ENCODE data around the gene MPDU1. TPM values are rescaled to one million over a fixed set of nuclear protein-coding genes. Genes with fewer than 3 reads are reported as not detected.

Gene MPDU1
- total RNA-seq, 1 experiment from 2014 or later: 149 TPM

DNA sequence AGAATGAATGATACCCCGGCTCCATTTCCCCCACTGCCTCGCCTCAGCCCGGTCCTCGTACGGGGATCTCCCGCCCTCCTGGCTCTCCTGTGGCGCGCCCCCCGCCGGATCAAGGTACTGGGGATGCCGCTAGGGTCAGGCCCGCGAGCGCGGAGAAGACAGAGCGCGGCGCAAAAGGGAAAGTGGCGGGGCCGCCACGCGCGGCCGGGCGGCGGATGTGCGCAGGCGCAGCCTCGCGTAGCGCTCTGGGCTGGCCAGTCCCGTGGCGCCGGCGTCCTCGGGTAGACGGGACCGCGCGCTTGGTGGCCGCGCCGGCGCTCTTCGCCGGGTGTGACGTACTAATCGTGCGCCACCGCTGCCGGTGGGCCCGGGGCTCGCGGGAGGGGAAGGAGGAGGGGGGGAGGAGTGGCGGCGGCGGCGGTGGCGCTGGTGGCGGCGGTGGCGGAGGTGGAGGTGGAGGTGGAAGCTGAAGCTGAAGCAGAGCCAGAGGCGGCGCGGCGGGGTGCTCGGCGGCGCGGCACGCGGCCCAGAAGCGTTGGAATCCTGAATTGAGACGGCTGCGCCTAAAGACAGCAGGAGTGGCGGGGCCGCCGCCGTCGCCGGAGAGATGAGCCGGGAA is 22.0 kb upstream of the MPDU1 start, which contains the start of gene SENP3:
Gene SENP3 (plus strand): TSS at position 331 of the 619 bp plus-strand sequence. CDS start 1,158 bp downstream, outside the sequence.
- Histone ChIP-seq H3K4me1 (ENCODE audit: insufficient read depth, low read length, poor library complexity, severe bottlenecking) (peaks cover 33% of the 10 kb centered on the region), H3K27me3 (replicated peaks; ENCODE audit: insufficient read depth, low read depth, low read length, poor library complexity) (no peaks in the 10 kb centered on the region), H3K4me3 (ENCODE audit: low read depth, low read length, poor library complexity, severe bottlenecking) (peak within 1 kb of the TSS; percentile 90), H3K27ac (ENCODE audit: low read depth, low read length, poor library complexity, severe bottlenecking) (peak within 1 kb of the TSS; percentile 92), H3K36me3 (ENCODE audit: insufficient read depth, low read length, poor library complexity, severe bottlenecking) (peaks cover 35% of the 10 kb centered on the region), H3K9me3 (ENCODE audit: low read depth, low read length, poor library complexity, severe bottlenecking) (no peaks in the 10 kb centered on the region)
- ChIA-PET CTCF (interaction anchor here (0.6 to 1.8 kb wide), 4 partner anchors 48 to 538 kb away, joined by 3 to 32 read pairs (median 6); partner anchors contain the start of genes TP53 and WRAP53), POLR2A (ENCODE audit: low non-redundant PET) (no interaction called here)
- BruUV-seq (replicated peaks): no TSS peak
- peak; percentile 96 for DNase-seq (ENCODE audit: low spot score)
- intact Hi-C loops (cut with micrococcal nuclease; ENCODE audit: unreplicated experiment): loop anchor here (1.0 to 2.0 kb wide), 3 partner anchors 47 to 205 kb away; no protein-coding TSS in a partner anchor
- no peak for TF ChIP-seq EZH2 (IDR thresholded peaks at IDR 0.05; ENCODE audit: borderline replicate concordance, low read depth, low read length, poor library complexity, severe bottlenecking)
- TF ChIP-seq, protein P1, sequence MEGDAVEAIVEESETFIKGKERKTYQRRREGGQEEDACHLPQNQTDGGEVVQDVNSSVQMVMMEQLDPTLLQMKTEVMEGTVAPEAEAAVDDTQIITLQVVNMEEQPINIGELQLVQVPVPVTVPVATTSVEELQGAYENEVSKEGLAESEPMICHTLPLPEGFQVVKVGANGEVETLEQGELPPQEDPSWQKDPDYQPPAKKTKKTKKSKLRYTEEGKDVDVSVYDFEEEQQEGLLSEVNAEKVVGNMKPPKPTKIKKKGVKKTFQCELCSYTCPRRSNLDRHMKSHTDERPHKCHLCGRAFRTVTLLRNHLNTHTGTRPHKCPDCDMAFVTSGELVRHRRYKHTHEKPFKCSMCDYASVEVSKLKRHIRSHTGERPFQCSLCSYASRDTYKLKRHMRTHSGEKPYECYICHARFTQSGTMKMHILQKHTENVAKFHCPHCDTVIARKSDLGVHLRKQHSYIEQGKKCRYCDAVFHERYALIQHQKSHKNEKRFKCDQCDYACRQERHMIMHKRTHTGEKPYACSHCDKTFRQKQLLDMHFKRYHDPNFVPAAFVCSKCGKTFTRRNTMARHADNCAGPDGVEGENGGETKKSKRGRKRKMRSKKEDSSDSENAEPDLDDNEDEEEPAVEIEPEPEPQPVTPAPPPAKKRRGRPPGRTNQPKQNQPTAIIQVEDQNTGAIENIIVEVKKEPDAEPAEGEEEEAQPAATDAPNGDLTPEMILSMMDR (conservative IDR thresholded peaks at IDR 0.05; ENCODE audit: low read depth, low read length): no peak

DNA sequence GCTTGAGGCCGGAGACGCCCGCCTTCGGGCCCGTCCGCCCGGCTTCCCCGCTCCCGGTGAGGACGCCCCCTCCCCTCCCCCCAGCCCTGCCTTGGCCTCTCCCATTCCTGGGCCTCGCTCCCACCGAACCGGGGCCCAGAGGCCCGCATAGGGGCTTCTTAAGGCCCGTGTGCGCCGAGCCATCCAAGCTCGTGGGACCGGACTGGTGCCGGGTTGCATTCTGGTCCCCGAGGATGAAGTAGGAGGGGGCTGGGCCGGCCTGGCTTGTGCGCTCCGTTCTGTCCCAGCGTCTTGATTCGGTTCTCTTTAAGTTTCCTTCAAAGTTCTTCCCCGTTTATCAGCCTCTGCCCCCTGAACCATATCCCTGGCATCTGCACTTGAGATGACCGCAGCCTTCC is 21.4 kb upstream of the MPDU1 start:
- Histone ChIP-seq H3K27ac (ENCODE audit: low read depth, low read length, poor library complexity, severe bottlenecking) (peak overlapping the region; percentile 92), H3K9me3 (ENCODE audit: low read depth, low read length, poor library complexity, severe bottlenecking) (no peaks in the 10 kb centered on the region), H3K36me3 (ENCODE audit: insufficient read depth, low read length, poor library complexity, severe bottlenecking) (peaks cover 38% of the 10 kb centered on the region), H3K4me3 (ENCODE audit: low read depth, low read length, poor library complexity, severe bottlenecking) (peak overlapping the region; percentile 90), H3K4me1 (ENCODE audit: insufficient read depth, low read length, poor library complexity, severe bottlenecking) (peaks cover 33% of the 10 kb centered on the region), H3K27me3 (replicated peaks; ENCODE audit: insufficient read depth, low read depth, low read length, poor library complexity) (no peaks in the 10 kb centered on the region)
- DNase-seq (ENCODE audit: low spot score): no peak
- ChIA-PET POLR2A (ENCODE audit: low non-redundant PET) (no interaction called here), CTCF (no interaction called here)
- TF ChIP-seq, protein P1 (conservative IDR thresholded peaks at IDR 0.05; ENCODE audit: low read depth, low read length): no peak
- no peak for TF ChIP-seq EZH2 (IDR thresholded peaks at IDR 0.05; ENCODE audit: borderline replicate concordance, low read depth, low read length, poor library complexity, severe bottlenecking)
- intact Hi-C loops (cut with micrococcal nuclease; ENCODE audit: unreplicated experiment): no loop called here
- TSS peak; percentile 43 for BruUV-seq (replicated peaks)

DNA sequence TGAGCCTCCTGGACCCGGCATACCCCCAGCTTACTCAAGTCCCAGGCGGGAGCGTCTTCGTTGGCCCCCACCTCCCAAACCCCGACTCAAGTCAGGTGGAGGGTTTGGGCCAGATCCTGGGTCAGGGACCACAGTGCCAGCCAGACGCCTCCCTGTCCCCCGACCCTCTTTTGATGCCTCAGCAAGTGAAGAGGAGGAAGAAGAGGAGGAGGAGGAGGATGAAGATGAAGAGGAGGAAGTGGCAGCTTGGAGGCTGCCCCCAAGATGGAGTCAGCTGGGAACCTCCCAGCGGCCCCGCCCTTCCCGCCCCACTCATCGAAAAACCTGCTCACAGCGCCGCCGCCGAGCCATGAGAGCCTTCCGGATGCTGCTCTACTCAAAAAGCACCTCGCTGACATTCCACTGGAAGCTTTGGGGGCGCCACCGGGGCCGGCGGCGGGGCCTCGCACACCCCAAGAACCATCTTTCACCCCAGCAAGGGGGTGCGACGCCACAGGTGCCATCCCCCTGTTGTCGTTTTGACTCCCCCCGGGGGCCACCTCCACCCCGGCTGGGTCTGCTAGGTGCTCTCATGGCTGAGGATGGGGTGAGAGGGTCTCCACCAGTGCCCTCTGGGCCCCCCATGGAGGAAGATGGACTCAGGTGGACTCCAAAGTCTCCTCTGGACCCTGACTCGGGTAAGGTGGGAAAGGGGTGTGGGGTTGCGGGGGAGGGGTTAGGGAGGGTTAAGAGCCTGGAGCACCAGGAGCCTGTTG is 20.4 kb upstream of the MPDU1 start:
- peak overlapping the region; percentile 90 for H3K4me3 ChIP-seq (ENCODE audit: low read depth, low read length, poor library complexity, severe bottlenecking)
- no peak overlapping the region for H3K27ac ChIP-seq (ENCODE audit: low read depth, low read length, poor library complexity, severe bottlenecking)
- H3K27me3 ChIP-seq (replicated peaks; ENCODE audit: insufficient read depth, low read depth, low read length, poor library complexity): no peaks in the 10 kb centered on the region
- no peaks in the 10 kb centered on the region for H3K9me3 ChIP-seq (ENCODE audit: low read depth, low read length, poor library complexity, severe bottlenecking)
- peaks cover 23% of the 10 kb centered on the region for H3K4me1 ChIP-seq (ENCODE audit: insufficient read depth, low read length, poor library complexity, severe bottlenecking)
- no peak for DNase-seq (ENCODE audit: low spot score)
- ChIA-PET CTCF (interaction anchor here (0.7 kb wide), 1 partner anchor 271 kb away, joined by 4 read pairs; no protein-coding TSS in a partner anchor), POLR2A (ENCODE audit: low non-redundant PET) (no interaction called here)
- intact Hi-C loops (cut with micrococcal nuclease; ENCODE audit: unreplicated experiment): no loop called here
- BruUV-seq (replicated peaks): no TSS peak
- peaks cover 38% of the 10 kb centered on the region for H3K36me3 ChIP-seq (ENCODE audit: insufficient read depth, low read length, poor library complexity, severe bottlenecking)
- TF ChIP-seq, protein P1 (conservative IDR thresholded peaks at IDR 0.05; ENCODE audit: low read depth, low read length): no peak
